HG03108 (cell line): ENCODE measurements around the gene SPINK8.
"Not testable (repeated sequence)": the region's sequence is repeated elsewhere in the genome, so short reads cannot be mapped to it uniquely, and the experiment has no call there.

Experiments
- ATAC-seq: cut with Tn5 transposase; IDR thresholded peaks from one replicate; pipeline ENCODE4 v1.9.1; 2021; ENCODE audit warnings: moderate library complexity; ENCODE audit not compliant: unreplicated experiment

SPINK8 gene

DNA sequence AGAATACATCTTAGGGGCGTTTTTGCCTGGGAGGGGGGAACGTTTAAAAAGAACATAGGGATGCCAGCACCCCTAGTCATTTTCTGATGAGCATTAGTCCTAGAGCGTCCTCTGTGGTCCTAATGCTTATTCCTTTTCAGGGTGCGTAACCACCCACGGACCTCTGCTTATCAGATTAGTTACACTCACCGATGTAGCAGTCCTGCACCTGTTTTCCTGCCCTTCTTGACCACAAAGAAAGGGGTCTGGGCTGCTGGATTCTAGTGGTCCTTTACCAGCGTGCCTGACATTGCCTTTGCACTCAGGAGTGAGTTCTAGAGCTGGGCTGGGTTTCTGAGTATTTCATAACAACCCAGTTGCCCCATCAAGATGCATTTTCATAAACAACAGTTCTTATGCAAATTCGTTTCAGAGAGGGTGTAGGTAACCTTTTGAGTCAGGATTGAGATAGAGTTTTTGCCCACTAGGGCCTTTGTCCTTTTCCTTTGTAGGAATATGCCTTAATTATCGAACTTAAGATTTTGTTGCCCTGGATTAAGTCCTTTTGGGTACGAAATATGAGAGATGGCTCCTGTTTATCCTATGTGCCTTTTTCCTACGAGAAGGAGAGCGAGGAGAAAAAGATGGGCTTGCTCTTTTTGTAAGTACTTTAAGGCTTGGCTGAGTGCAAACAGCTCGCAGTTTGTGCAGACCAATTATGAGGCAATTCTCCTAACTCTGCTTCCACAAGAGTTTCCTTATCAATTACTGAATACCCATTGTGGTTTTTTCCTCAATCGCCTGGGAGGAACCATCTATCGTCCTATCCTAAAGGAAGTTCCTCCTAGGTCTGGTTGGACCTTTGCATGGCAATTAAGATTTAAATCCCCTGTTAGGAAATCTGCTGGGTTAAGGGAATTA is at the start of gene SPINK8:
Gene SPINK8 (minus strand): TSS at position 316 of the 900 bp plus-strand sequence. CDS start 5,320 bp downstream, outside the sequence.
- not testable (repeated sequence) for ATAC-seq

DNA sequence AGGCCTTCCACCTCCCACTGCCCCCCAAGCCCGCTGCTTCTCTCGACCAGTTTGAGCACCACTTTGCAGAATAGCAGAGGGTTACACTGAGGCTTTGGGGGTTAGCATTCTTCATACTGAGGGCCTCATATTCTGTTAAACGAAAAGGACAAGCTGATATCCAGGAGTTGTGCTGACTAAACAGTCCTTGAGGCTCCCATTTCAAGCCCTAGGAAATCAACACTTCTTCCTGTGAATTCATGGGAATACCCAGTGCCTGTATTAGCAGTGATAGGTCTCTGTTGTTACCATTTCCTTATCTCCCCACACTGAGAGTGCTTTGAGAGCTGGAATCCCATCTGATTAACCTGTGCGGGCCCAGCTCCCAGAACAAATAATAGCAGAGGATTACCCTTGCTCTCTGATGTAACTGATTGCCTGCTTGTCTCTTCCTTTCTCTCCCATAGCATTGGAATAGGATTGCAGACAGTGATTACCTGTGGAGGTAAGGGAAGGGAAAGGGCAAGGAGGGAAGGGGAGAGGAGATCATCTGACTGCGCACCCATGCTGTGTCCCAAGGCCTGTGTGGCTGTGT is 39.5 kb upstream of the SPINK8 start:
- no peak for ATAC-seq

GRCh38 chr3:48372377-48372770 is 38.9 kb upstream of the SPINK8 start:
- ATAC-seq = no peak

- no peak for ATAC-seq
Measured at GRCh38 chr3:48371651-48372376, 38.4 kb upstream of the SPINK8 start, which contains the start of gene FBXW12. FBXW12 (plus strand) TSS chr3:48372219; CDS start chr3:48372768, 549 bp downstream.

DNA sequence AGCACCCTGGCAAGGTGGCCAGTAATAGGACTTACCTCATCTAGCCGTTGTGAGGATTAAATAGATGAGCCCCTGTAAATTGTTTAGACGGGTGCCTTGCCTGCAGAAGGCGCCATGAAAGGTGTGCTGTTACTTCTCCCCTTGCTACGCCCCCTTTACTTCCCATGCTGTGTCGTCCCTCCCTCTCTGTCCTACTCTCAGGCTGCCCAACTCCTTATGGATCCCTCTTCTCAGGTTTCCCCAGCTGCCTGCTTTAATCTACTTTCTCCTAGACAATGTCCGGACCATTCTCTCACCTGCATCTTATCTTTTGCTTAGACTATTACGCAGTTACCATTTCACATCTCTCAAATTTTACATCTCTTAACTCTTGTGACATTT is 36.9 kb upstream of the SPINK8 start:
- ATAC-seq = no peak

DNA sequence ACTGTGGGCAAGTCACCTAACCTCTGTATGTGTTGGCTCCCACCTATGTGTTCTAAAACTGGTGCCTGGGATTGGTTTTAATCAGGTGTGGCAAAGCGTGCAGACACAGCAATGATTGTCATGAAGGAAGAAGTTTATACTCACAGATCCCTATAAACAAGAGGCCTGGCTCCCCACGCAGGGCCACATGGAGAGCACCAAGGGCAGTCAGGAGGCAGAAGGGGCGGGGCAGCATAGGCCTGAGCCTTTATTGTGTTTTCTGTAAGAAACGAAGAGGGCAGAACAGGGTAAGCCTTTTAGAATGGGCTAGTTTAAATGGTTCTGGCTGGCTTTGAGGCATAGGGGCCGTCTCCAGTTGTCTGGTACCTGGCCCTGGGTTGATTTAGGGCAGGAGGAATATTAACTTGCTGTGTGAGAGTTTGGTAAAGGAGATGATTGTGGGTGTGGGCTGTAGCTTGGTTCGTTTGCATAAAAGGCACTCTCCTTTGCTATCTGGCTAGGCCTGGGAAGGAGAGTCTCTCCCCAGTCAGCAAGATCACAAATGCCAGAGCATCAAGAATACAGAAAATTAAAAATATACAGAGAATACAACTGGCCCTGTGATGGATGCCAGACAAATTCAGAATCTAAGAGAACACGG is 36.4 kb upstream of the SPINK8 start:
- no peak for ATAC-seq

DNA sequence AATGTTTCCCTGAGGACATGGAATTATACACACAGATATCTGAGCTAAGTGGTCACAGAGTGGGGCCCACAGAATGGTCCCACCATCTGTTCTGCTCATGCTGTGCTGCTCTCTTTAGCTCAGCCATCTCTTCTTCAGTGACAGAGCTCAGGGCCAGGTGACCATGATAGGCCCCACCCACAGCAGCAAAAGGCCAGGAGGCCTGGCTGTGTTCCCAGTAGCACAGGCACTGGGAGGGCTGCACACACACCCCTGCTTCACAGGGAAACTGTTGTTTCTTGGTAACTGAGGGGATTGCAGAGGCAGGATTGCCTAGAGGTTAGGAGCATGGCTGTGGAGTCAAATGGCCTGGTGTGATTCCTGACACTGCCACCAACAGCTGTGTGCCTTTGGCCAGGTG is 33.7 kb upstream of the SPINK8 start:
- no peak for ATAC-seq

DNA sequence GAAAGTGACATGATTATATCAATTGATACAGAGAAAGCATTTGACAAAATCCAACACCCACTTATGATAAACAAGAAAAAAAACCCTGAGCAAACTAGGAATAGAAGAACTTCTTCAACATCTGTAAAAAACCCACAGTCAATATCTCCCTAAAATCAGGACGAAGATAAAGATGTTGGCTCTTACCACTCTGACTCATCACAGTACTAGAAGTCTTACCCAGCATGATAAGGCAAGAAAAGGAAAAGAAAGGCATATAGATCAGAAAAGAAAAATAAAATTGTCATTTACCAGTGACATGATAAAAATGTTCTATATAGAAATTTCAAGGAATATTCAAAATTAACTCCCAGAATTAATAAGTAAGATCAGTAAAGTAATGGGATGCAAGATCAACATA is 31.4 kb upstream of the SPINK8 start:
- ATAC-seq = no peak

GRCh38 chr3:48361928-48362327 is 28.5 kb upstream of the SPINK8 start:
- ATAC-seq = no peak

DNA sequence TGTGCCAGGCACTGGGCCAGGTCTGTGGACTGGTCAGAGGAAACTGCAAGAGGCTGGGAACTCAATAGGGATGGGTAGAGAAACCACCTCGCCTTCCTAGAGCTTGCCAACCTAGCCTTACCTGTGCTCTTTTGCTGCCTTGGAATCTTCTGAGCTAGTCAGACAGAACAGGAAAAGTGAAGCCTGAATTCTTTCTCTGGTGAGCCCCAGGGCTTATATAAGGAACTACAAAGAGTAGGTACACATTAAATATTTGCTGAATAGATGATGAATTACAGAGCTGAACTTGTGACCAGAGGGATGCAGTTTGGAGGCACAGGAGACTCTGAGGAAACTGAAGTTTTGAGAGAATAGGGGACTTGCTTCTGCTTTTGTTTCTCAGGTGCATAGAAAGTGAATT is 23.0 kb upstream of the SPINK8 start:
- no peak for ATAC-seq

DNA sequence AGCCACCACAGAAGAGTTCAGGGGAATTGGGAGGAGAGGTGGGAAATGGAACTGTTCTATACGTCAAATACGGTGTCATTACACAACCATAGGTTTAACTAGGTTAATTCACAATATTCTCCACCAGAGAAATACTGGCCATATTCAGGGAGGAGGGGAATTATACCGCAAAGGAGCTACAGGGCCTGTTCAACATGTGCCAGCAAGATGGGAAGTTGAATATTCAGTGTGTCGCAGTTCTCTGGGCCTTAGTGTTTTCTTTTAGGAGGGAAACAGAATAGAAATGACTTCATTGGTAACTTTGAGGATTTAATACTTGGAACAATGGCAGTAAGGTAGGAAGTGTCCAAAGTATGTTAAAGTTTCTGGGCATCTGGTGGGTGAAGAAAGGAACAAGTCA is 20.5 kb upstream of the SPINK8 start:
- ATAC-seq = no peak

DNA sequence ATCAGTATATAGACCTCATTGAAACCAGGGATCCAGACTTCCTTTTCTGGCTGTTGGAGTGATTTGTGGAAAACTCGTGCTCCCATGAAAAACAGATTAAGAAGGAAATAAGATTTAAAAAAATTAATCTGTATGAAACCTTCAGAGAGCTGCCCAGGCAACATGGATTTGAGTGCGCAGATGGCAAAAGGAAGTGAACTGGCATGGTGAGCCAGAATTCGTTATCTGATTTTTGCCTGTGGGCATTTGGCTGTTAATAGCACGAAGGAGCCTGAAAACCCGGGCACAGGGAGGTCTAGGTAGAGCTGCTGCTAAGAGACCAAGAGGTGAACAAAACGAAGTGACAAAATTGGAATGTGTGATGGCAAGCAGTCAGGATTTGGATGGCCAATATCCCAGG is 19.1 kb upstream of the SPINK8 start:
- no peak for ATAC-seq

GRCh38 chr3:48347500-48347899 is 14.0 kb upstream of the SPINK8 start:
- ATAC-seq = no peak

DNA sequence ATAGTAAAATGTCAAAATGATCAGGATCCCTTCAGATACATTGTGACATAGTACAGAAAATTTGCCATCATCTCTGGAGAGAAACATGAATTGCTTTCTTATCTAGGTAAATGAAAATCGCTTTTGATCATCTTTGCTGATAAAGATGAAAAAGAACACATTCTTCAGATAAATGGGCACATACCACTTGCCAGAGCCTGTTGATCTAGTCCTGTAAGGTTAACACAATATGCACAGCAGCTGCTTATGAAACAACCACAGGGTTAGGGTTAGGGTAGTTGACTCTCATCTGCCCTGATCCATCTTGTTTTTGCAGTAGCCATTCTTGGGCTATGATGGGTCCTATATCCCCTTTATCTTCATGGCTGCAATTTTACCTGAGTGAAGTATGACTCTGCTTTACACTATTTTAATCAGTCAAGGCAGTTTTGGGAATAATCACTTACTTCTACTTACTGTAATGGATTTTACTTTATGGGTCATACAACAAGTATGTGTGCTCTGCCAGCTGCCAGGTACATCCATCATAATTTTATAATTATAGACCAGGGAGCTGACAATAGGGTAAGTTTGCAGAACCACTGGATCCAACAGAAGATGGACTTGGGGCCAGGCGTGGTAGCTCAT is 12.6 kb upstream of the SPINK8 start:
- ATAC-seq = no peak

DNA sequence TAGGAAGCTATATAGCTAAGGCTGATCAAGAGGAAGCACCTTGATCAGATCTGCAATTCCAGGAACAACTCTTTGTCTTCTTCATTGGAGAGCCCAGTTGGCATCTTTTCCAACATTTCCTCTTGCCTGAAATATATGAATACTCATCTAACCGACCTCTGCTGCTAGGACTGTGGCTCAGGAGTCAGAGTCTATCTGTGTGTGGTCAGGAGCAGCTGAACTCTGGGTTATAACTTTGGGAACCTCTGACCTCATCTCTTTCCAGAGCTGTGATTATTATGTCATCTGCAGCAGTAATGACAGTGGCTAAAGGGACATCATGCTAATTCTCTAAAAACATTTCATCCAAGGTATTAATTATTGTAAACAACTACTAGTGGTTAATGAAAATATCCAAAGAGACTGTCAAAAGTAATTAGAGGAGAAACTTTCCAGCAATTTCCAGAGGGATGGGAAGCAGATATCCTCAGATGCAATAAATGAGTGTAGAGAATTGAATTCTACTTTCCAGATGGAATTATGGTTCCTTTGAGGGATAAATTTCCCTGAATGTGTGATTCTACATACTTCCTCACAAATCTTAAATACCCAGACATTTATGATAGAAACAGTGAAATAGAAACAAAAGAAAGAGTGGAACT is 11.5 kb upstream of the SPINK8 start:
- no peak for ATAC-seq

GRCh38 chr3:48343432-48343831 is 10.0 kb upstream of the SPINK8 start:
- no peak for ATAC-seq

DNA sequence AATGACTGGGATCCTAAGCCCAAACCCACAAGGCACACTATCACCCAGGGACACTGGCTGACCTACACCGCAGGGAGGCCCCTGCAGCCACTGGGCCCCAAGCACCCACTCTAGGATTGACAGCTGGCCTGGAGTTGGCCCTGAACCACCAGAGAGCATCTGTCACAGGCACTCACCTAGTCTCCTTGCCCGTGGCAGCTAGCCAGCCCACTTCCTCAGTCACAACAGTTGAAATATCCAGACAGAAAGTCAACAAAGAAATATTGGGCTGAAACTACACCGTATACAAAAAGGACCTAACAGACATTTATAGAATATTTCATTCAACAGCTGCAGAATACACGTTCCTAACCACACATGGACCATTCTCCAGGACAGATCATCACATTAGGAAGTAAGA is 5.2 kb upstream of the SPINK8 start:
- no peak for ATAC-seq

DNA sequence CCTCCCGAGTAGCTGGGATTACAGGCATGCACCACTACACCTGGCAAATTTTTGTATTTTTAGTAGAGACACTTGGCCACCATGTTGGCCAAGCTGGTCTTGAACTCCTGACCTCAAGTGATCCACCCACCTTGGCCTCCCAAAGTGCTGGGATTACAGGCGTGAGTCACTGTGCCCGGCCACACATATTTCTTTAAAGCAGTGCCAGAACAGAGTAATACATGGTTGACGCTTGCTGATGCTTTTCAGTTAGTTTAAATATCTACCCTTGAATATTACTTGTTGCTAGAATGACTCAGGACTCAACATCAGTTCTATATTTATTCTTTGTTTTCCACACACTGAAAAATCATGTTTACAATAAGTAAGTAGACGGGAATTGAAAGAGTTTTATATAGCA is 4.1 kb upstream of the SPINK8 start:
- not testable (repeated sequence) for ATAC-seq

DNA sequence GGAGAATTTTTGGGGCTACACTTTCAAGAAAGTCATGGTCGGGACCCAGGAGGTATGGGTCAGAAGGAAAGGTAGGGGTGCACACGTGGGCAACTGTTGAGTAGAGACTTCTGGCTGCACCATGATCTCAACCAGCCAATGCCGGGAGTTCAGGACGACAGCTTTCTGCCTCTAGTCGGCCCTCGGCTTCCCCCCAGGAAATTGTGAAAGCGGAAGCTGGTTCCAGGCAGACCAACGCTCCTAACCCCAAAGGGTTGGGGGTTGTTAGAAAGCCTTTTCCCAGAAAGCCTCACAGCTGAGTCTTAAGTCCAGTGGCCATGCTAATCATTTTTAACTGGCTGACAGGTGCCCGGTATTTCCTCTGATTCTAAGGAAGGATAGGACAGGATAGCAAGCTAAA is 1.8 kb upstream of the SPINK8 start:
- ATAC-seq = not testable (repeated sequence)

DNA sequence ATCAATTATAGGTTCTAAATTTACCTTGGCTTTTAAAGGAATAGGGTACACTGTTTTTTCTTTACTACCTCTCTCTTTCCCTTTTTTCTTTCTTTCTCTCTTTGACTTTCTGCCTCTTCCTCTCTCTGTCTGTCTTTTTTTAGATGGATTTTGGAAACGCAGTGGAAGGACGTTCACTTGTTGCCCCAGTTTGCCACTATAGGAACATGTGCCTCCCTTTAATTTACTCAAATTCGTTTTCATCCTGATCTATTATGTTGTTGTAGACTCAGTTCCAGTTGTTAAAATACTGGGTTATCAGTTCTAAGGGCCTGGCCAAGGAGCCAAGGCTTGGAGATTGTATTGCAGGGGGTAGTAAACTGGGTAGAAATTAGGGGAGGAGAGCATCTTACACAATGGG is 1.1 kb upstream of the SPINK8 start:
- ATAC-seq = no peak
